ENCODE data around the gene CASP2.
A peak's percentile ranks its signal among the peaks of the same experiment; 100 is the strongest.

CASP2 gene

GRCh38 chr7:143287935-143288826 is at the start of gene CASP2:
Gene CASP2 (plus strand): TSS chr7:143288351. CDS start chr7:143288456, 105 bp downstream.
- peak; percentile 99 for DNase-seq (ENCODE audit: low read depth)

GRCh38 chr7:143239813-143240212 is 48.3 kb upstream of the CASP2 start:
- DNase-seq (ENCODE audit: low read depth): no peak

- peak; percentile 54 for DNase-seq (ENCODE audit: low read depth)
These were observed 47.6 kb upstream of the CASP2 start for GRCh38 chr7:143240291-143241168.

- no peak for DNase-seq (ENCODE audit: low read depth)
These were observed 45.8 kb upstream of the CASP2 start for GRCh38 chr7:143242306-143242705.

GRCh38 chr7:143243111-143243510 is 45.0 kb upstream of the CASP2 start:
- DNase-seq (ENCODE audit: low read depth): no peak

GRCh38 chr7:143243614-143244013 is 44.5 kb upstream of the CASP2 start:
- DNase-seq (ENCODE audit: low read depth): no peak

GRCh38 chr7:143244321-143244720 is 43.8 kb upstream of the CASP2 start:
- DNase-seq (ENCODE audit: low read depth): no peak

GRCh38 chr7:143245123-143245522 is 43.0 kb upstream of the CASP2 start:
- DNase-seq (ENCODE audit: low read depth): no peak

- DNase-seq (ENCODE audit: low read depth): no peak
These were observed 40.8 kb upstream of the CASP2 start for GRCh38 chr7:143247372-143247771.

GRCh38 chr7:143248761-143249354 is 39.3 kb upstream of the CASP2 start:
- DNase-seq (ENCODE audit: low read depth): no peak

- DNase-seq (ENCODE audit: low read depth): no peak
These were observed 38.0 kb upstream of the CASP2 start for GRCh38 chr7:143250199-143250598.

- DNase-seq (ENCODE audit: low read depth): no peak
These were observed 37.3 kb upstream of the CASP2 start for GRCh38 chr7:143250822-143251221.

- DNase-seq (ENCODE audit: low read depth): no peak
These were observed 36.1 kb upstream of the CASP2 start for GRCh38 chr7:143252006-143252405.

GRCh38 chr7:143255564-143255963 is 32.6 kb upstream of the CASP2 start:
- DNase-seq (ENCODE audit: low read depth): no peak

- DNase-seq (ENCODE audit: low read depth): no peak
These were observed 31.8 kb upstream of the CASP2 start for GRCh38 chr7:143256325-143256724.

GRCh38 chr7:143256932-143257331 is 31.2 kb upstream of the CASP2 start:
- no peak for DNase-seq (ENCODE audit: low read depth)

GRCh38 chr7:143257501-143257900 is 30.6 kb upstream of the CASP2 start:
- no peak for DNase-seq (ENCODE audit: low read depth)

- no peak for DNase-seq (ENCODE audit: low read depth)
These were observed 29.3 kb upstream of the CASP2 start for GRCh38 chr7:143258831-143259230.

- no peak for DNase-seq (ENCODE audit: low read depth)
These were observed 28.4 kb upstream of the CASP2 start for GRCh38 chr7:143259765-143260164.

GRCh38 chr7:143261901-143262300 is 26.2 kb upstream of the CASP2 start:
- no peak for DNase-seq (ENCODE audit: low read depth)

GRCh38 chr7:143263266-143264195 is 24.6 kb upstream of the CASP2 start, which contains the start of gene GSTK1:
Gene GSTK1 (plus strand): TSS chr7:143263441. CDS start chr7:143263514, 73 bp downstream.
- peak; percentile 74 for DNase-seq (ENCODE audit: low read depth)
